Thymus (tissue), 11 donors: ENCODE measurements around the gene ANKRD10. TPM values are rescaled to one million over a fixed set of nuclear protein-coding genes. Genes with fewer than 3 reads are reported as not detected.

Source experiments
- DNase-seq, 9 donors: peaks; one replicate each; pipeline ENCODE4 v3.0.0-alpha.2; 2013; ENCODE audit warnings: low spot score in 9 of 9, low read depth in 6 of 9, missing footprints in 1 of 9
- H3K27ac ChIP-seq, 2 donors: one replicate each; pipeline ENCODE4 v1.5.1; 2013; ENCODE audit warnings: control low read depth in 1 of 2, low read depth in 1 of 2, low read length in 1 of 2, mild to moderate bottlenecking in 1 of 2, moderate library complexity in 1 of 2
- H3K27me3 ChIP-seq, 2 donors: one replicate each; pipeline ENCODE4 v1.5.1; 2013; ENCODE audit warnings: low read length in 1 of 2; ENCODE audit not compliant: control insufficient read depth in 2 of 2, insufficient read depth in 1 of 2
- H3K36me3 ChIP-seq, 2 donors: one replicate each; pipeline ENCODE4 v1.5.1; 2013; ENCODE audit warnings: low read length in 1 of 2, mild to moderate bottlenecking in 1 of 2, moderate library complexity in 1 of 2; ENCODE audit not compliant: control insufficient read depth in 2 of 2, insufficient read depth in 2 of 2
- H3K4me1 ChIP-seq, 2 donors: one replicate each; pipeline ENCODE4 v1.5.1; 2013; ENCODE audit warnings: low read length in 2 of 2; ENCODE audit not compliant: control insufficient read depth in 2 of 2, insufficient read depth in 2 of 2
- H3K4me3 ChIP-seq, 2 donors: one replicate each; pipeline ENCODE4 v1.5.1; 2013; ENCODE audit warnings: low read length in 2 of 2, control low read depth in 1 of 2, mild to moderate bottlenecking in 1 of 2
- H3K9me3 ChIP-seq, 2 donors: one replicate each; pipeline ENCODE4 v1.5.1; 2013; ENCODE audit warnings: low read length in 1 of 2, mild to moderate bottlenecking in 1 of 2; ENCODE audit not compliant: control insufficient read depth in 2 of 2, insufficient read depth in 1 of 2
- WGBS: extraction: QIAGEN DNeasy Blood & Tissue Kit; methylation state at CpG from one replicate; pipeline ENCODE4 v1.1.7; 2013; 5-methylcytosine and 5-hydroxymethylcytosine counted together
- polyA plus RNA-seq: library from polyadenylated mRNA; stranded (reverse); fragments of 200-250 nt; gene quantifications from one replicate; pipeline ENCODE4 v1.2.3, GENCODE V29; 2013
- total RNA-seq: library from RNA; stranded (reverse); fragments of 120-200 nt; gene quantifications from one replicate; pipeline ENCODE4 v1.2.4, GENCODE V29; 2013
- donor health status: healthy.

Gene ANKRD10
- total and polyA plus RNA-seq, 2 donors, result 85.8 to 207 TPM

DNA sequence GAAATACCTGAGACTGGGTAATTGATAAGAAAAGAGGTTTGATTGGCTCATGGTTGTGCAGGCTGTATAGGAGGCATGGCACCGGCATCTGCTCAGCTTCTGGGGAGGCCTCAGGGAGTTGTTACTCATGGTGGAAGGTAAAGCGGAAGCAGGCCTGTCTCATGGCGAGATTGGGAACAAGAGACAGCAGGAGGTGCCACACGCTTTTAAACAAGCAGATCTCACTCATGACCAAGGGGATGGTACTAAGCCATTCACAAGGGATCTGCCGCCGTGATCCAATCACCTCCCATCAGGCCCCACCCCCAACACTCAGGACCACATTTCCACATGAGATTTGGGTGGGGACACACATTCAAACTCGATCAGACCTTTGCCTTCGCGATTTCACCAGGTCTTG is 86.2 kb downstream of the ANKRD10 start:
- no peak overlapping the region for H3K4me3 ChIP-seq
- peaks cover 0 to 6% of the 10 kb centered on the region in 2 donors for H3K27me3 ChIP-seq
- no peaks in the 10 kb centered on the region for H3K4me1 ChIP-seq
- no peaks in the 10 kb centered on the region for H3K9me3 ChIP-seq
- no peaks in the 10 kb centered on the region for H3K36me3 ChIP-seq
- no peak for DNase-seq
- 95% methylated on average over 9 of the region's 9 CpGs for WGBS
- H3K27ac ChIP-seq, result no peak overlapping the region

Other genes with a start within 250 kb of the ANKRD10 start
- 45.4 TPM for gene CARS2, start 209.0 kb downstream of the ANKRD10 start, total RNA-seq
- gene CARS2, start 209.0 kb downstream of the ANKRD10 start, polyA plus RNA-seq, result 105 TPM
- 15.8 TPM for gene ING1, start 201.4 kb downstream of the ANKRD10 start, total RNA-seq
- gene ING1, start 201.4 kb downstream of the ANKRD10 start, polyA plus RNA-seq, result 19.6 TPM
- 71.9 TPM for gene ARHGEF7, start 200.2 kb upstream of the ANKRD10 start, total RNA-seq
- 60.4 TPM for gene ARHGEF7, start 200.2 kb upstream of the ANKRD10 start, polyA plus RNA-seq